Skeletal muscle tissue (tissue), 4 donors: ENCODE results near the gene ZCRB1. TPM values are rescaled to one million over a fixed set of nuclear protein-coding genes. Genes with fewer than 3 reads are reported as not detected.

Source experiments
- H3K27ac ChIP-seq: one replicate; pipeline ENCODE4 v1.7.0; 2013; ENCODE audit warnings: mild to moderate bottlenecking, low read depth, low read length, inconsistent platforms
- H3K27me3 ChIP-seq, 3 donors: one replicate each; pipeline ENCODE4 v1.7.0; 2013; ENCODE audit warnings: low read length in 3 of 3; ENCODE audit not compliant: control insufficient read depth in 3 of 3, insufficient read depth in 3 of 3
- H3K36me3 ChIP-seq, 3 donors: one replicate each; pipeline ENCODE4 v1.7.0; 2013; ENCODE audit warnings: low read length in 3 of 3; ENCODE audit not compliant: control insufficient read depth in 3 of 3, insufficient read depth in 3 of 3
- H3K4me1 ChIP-seq, 3 donors: one replicate each; pipeline ENCODE4 v1.7.0; 2013; ENCODE audit warnings: low read length in 3 of 3, mild to moderate bottlenecking in 3 of 3; ENCODE audit not compliant: control insufficient read depth in 3 of 3, insufficient read depth in 3 of 3
- H3K4me3 ChIP-seq, 3 donors: one replicate each; pipeline ENCODE4 v1.7.0; 2013; ENCODE audit warnings: low read length in 3 of 3
- H3K9ac ChIP-seq, 3 donors: one replicate each; pipeline ENCODE4 v1.7.0; 2013; ENCODE audit warnings: low read length in 3 of 3, mild to moderate bottlenecking in 3 of 3, moderate library complexity in 2 of 3, low read depth in 1 of 3
- H3K9me3 ChIP-seq, 3 donors: one replicate each; pipeline ENCODE4 v1.7.0; 2013; ENCODE audit warnings: low read length in 3 of 3; ENCODE audit not compliant: control insufficient read depth in 3 of 3
- total RNA-seq: library from RNA; depleted of rRNA; stranded (reverse); fragments of >200 nt; gene quantifications from one replicate; pipeline ENCODE4 v1.2.3, GENCODE V29; 2014
- donor health status: Osteomylitis.

The ZCRB1 gene, protein sequence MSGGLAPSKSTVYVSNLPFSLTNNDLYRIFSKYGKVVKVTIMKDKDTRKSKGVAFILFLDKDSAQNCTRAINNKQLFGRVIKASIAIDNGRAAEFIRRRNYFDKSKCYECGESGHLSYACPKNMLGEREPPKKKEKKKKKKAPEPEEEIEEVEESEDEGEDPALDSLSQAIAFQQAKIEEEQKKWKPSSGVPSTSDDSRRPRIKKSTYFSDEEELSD
- 6.8 TPM for total RNA-seq

DNA sequence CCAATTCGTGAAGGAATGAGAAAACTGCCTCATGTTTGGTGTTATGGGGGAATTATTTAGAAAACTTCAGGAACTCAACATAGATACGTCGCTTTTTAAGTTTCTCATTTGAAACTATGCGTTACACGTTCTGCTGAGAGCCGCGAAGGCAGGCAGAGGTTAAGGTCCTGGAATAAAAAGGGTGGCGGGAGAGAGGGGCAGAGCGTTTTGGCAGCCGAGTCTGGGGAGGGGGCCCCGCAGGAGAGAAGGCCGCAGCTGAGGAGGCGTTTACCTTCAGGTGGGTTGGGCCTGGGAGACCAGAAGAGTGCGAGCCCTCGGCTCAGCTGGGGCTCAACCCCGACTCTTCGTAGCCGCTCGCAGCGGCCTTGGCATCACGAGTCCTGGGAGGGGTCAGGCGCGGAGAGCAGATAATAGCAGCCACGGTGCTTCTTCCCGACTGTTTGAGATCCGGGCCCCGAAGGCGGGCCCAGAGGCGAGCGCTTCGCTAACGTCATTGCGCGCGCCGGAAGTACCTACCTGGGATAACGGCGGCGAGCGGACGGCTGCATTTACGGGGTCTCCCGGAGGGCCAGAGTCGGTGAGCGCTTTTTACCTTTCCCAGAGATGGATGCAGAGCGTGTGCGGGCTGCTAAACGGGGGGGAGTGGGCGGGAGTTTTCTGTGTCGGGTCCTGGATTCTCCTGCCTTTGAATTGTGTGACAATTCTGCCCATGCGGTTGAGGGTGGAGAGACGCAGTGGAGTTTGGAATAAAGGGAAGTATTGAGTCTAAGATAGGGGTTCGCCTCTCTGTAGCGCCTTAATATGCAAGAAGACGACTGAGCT lies at the start of gene ZCRB1, which contains the start of gene PPHLN1:
Gene ZCRB1, minus strand, starts transcription at position 442 of the 822 bp plus-strand sequence. CDS start 1,992 bp downstream, outside the sequence.
Gene PPHLN1, plus strand, starts transcription at position 515 of the 822 bp plus-strand sequence. CDS start 9,736 bp downstream, outside the sequence.
- H3K36me3 ChIP-seq, result peaks cover 0 to 10% (median 9%) of the 10 kb centered on the region in 3 donors

DNA sequence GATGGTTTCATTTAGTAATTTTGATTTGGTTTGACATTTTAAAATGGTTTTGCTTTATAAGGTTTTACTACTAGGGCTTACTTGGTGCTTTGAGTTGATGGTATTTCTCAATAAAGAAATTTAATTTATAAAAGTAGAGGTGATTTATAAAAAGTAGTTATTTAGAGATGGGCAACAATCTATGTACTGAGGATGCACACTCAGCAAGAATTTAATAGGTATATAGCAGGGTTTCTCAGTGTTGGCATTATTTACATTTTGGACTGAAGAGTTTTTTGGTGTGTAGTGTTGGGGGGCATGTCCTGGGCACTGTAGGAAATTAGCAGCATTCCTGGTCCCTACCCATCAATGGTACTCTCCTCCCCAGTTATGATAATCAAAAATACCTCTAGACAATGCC lies 47.8 kb upstream of the ZCRB1 start:
- peaks cover 0 to 9% (median 7%) of the 10 kb centered on the region in 3 donors for H3K36me3 ChIP-seq
- no peak overlapping the region for H3K4me3 ChIP-seq
- no peak overlapping the region for H3K9ac ChIP-seq
- H3K9me3 ChIP-seq, result no peaks in the 10 kb centered on the region
- H3K27ac ChIP-seq, result no peak overlapping the region
- no peaks in the 10 kb centered on the region for H3K27me3 ChIP-seq
- no peaks in the 10 kb centered on the region for H3K4me1 ChIP-seq

More for the DNA sequence above, at the start of gene ZCRB1, which contains the start of gene PPHLN1:
- H3K27ac ChIP-seq, result peak within 1 kb of the TSS; percentile 90
- no peaks in the 10 kb centered on the region for H3K27me3 ChIP-seq
- H3K4me3 ChIP-seq, result peak within 1 kb of the TSS; percentile 81 to 99 (median 89)
- peaks cover 12 to 16% (median 15%) of the 10 kb centered on the region in 3 donors for H3K4me1 ChIP-seq
- no peaks in the 10 kb centered on the region for H3K9me3 ChIP-seq
- H3K9ac ChIP-seq, result peak within 1 kb of the TSS; percentile 92 to 95 (median 94)

DNA sequence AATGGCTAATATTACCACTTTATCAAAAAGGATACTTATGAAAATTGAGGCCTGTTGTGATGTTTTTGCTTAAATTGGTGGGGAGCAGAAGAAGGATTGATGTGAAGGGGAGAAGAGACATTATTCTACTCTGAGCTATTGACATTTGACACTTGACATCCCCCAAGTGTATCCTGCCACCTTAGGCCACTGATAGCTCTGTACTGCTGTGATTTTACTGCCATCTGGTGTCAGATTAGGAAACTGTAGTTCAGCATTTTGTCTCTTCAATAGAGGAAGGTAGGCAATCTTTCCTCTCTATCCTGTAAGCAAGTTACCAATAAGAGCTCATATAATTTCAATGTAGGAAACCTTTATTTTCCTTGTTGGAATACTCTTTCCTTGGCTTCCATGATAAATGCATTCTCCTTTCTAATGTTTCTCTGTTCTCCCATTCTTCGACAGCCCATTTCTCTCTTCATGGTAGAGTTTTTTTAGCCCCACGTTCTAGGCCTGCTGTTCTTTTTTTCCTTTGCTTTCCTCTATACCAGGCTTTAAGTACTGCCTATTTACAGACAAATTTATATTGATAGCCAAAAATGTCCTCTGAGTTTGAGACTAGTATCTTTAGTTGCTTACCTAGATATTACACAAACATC lies 46.4 kb upstream of the ZCRB1 start:
- peaks cover 0 to 9% (median 7%) of the 10 kb centered on the region in 3 donors for H3K36me3 ChIP-seq
- H3K4me1 ChIP-seq, result no peaks in the 10 kb centered on the region

DNA sequence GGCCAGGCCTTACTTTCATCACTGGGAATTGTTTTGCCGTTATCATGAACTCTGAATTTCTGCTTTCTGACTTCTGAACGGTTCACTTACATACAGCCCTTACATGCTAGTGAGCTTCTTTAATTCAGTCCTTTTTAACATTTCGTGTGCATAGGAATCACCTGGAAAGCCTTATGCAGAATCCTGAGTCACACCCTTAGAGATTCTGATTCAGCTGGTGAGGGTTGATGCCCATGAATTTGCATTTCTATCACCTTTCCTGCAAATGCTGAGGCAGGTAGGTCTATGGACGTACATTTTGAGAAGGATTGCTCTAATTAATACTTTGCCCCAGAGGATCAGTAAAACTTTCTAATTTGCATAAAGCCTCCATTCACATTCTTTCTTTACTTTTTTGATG lies 44.1 kb upstream of the ZCRB1 start:
- Histone ChIP-seq H3K9ac (no peak overlapping the region), H3K9me3 (no peaks in the 10 kb centered on the region), H3K4me1 (no peaks in the 10 kb centered on the region), H3K36me3 (peaks cover 0 to 2% (median 0%) of the 10 kb centered on the region in 3 donors), H3K4me3 (no peak overlapping the region), H3K27me3 (no peaks in the 10 kb centered on the region), H3K27ac (no peak overlapping the region)

More for the DNA sequence above, 46.4 kb upstream of the ZCRB1 start:
- Histone ChIP-seq H3K27me3 (no peaks in the 10 kb centered on the region), H3K4me3 (no peak overlapping the region), H3K27ac (no peak overlapping the region), H3K9me3 (no peaks in the 10 kb centered on the region), H3K9ac (no peak overlapping the region)

DNA sequence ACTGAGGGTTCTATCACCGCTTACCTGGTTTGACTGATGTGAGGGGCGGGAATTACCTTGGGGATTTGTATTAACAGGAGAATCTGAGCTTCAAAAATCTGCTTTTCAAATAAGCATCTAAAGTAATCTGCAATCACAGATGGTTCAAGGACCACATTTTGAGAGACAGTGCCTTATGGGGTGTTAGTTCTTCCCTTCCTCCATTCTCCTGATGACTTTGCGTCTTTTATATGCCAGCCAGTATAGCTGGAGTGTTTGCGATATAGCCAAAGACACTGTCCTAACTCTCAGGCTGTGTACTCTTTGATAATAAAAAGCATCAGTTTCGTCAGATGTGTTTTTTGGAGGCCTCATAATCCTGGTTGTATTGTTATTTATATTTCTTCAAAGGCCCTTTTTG lies 39.6 kb upstream of the ZCRB1 start:
- H3K4me1 ChIP-seq, result no peaks in the 10 kb centered on the region
- H3K9ac ChIP-seq, result no peak overlapping the region
- no peak overlapping the region for H3K4me3 ChIP-seq
- no peaks in the 10 kb centered on the region for H3K36me3 ChIP-seq
- H3K9me3 ChIP-seq, result no peaks in the 10 kb centered on the region
- H3K27ac ChIP-seq, result no peak overlapping the region
- no peaks in the 10 kb centered on the region for H3K27me3 ChIP-seq

DNA sequence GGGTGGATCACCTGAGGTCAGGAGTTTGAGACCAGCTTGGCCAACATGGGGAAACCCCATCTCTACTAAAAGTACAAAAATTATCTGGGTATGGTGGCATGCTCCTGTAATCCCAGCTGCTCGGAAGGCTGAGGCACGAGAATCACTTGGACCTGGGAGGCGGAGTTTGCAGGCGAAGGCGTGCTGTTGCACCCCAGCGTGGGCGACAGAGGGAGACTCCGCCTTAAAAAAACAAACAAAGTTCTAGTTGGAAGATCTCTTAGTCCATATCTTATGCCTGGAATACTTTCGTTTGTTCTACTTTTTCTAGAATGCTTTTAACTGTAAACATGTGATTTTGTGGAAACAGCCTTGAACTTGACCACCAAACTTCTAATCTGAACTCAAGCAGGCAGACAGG lies 38.8 kb upstream of the ZCRB1 start:
- Histone ChIP-seq H3K4me1 (no peaks in the 10 kb centered on the region), H3K9me3 (no peaks in the 10 kb centered on the region)

DNA sequence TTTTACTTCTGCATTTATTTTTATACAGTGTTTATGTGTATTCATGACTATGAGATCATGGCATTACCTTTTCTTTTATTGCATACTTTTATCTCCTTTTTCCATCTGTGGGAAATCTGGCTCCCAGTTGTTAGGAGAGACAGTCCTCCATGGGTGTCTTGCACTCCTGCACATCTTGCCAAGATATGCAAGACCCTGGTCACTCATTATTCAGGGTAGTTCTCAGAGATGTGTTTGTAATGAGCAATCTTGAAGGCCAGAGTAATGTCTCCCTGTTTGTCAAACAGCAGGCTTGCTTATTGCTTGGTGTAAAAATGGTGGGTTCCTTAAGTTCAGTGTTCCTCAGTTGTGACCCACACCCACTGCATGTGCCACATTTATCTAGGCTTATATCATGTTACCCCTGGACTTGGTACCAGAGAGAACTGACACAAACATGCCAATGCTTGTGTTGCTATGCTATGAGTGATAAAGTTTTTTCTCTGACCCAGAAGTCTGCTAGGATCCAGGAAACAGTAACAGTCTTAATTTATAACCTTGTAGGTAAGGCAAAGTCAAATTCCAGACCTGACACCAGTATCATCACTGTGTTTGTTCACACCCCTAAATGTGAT lies 36.9 kb upstream of the ZCRB1 start:
- Histone ChIP-seq H3K36me3 (peaks cover 0 to 2% (median 0%) of the 10 kb centered on the region in 3 donors), H3K9me3 (no peaks in the 10 kb centered on the region), H3K27me3 (no peaks in the 10 kb centered on the region), H3K9ac (no peak overlapping the region), H3K4me1 (no peaks in the 10 kb centered on the region), H3K4me3 (no peak overlapping the region), H3K27ac (no peak overlapping the region)

More for the DNA sequence above, 38.8 kb upstream of the ZCRB1 start:
- Histone ChIP-seq H3K4me3 (no peak overlapping the region), H3K27ac (no peak overlapping the region), H3K9ac (no peak overlapping the region), H3K36me3 (no peaks in the 10 kb centered on the region), H3K27me3 (no peaks in the 10 kb centered on the region)

DNA sequence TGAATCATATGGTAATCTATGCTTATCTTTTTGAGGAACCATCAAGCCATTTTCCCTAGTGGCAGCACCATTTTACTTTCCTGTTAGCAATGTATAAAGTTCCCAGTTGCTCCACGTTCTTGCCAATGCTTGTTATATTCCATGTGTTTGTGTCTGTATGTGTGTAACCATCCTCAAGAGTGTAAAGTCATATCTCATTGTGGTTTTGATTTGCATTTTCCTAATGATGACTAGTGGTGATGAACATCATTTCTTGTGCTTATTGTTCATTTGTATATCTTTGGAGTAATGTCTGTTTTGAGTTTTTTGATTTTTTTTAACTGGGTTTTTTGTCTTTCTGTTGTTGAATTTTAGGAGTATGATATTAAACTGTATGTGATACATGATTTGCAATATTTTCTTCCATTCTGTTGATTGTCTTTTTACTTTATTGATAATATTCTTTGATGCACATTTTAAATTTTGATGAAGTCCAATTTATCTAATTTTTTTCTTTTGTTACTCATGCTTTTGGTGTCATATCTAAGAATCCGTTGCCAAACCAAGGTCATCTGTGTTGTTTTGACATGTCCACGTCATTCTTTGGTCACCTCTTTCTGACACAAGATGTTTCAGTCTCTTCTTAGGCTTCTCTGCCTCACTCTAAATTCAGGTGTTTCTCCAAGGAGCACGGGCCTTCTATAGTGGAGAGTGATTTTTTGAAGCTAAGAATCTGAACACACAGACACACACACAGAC lies 36.2 kb upstream of the ZCRB1 start:
- no peaks in the 10 kb centered on the region for H3K4me1 ChIP-seq
- H3K9ac ChIP-seq, result no peak overlapping the region
- H3K36me3 ChIP-seq, result peaks cover 0 to 4% (median 0%) of the 10 kb centered on the region in 3 donors
- H3K27me3 ChIP-seq, result no peaks in the 10 kb centered on the region
- H3K4me3 ChIP-seq, result no peak overlapping the region
- H3K9me3 ChIP-seq, result no peaks in the 10 kb centered on the region
- H3K27ac ChIP-seq, result no peak overlapping the region

DNA sequence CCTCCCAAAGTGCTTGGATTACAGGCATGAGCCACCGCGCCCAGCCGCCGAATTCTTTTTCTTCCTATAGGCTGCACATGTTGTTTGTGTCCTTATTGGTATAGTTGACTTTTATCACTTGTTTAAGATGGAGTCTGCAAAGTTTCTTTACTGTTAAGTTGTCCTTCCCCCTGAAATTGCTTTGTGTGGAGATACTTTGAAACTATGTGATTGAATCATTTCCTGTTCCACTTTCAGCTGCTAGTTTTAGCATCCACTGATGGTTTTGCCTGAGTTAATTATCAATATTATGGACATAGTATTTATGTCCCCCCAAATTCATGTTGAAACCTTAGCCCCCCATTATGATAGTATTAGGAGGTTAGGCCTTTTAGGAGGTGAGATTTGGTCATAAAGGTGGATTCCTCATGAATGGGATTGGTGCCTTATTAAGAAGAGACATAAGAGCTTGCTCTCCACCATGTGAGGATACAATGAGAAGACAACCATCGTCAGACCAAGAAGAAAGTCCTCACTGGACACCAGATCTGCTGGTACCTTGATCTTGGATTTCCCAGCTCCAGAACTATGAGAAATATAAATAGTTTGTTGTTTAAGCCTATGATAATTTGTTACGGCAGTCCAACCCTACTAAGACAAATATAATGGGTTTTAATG lies 35.0 kb upstream of the ZCRB1 start:
- Histone ChIP-seq H3K4me3 (no peak overlapping the region), H3K9ac (no peak overlapping the region), H3K36me3 (peaks cover 4 to 10% (median 4%) of the 10 kb centered on the region in 3 donors), H3K27me3 (no peaks in the 10 kb centered on the region), H3K4me1 (no peaks in the 10 kb centered on the region), H3K27ac (no peak overlapping the region), H3K9me3 (no peaks in the 10 kb centered on the region)
